ENCODE results near the gene LHFPL5. TPM values are rescaled to one million over a fixed set of nuclear protein-coding genes. Genes with fewer than 3 reads are reported as not detected.
A peak's percentile ranks its signal among the peaks of the same experiment; 100 is the strongest.

Gene LHFPL5
- total and polyA plus RNA-seq, 2 of the 13 experiments (the other 11 are each of a cell fraction or from before 2014, with no cell fraction given), result 0.03 TPM; not detected in 1

DNA sequence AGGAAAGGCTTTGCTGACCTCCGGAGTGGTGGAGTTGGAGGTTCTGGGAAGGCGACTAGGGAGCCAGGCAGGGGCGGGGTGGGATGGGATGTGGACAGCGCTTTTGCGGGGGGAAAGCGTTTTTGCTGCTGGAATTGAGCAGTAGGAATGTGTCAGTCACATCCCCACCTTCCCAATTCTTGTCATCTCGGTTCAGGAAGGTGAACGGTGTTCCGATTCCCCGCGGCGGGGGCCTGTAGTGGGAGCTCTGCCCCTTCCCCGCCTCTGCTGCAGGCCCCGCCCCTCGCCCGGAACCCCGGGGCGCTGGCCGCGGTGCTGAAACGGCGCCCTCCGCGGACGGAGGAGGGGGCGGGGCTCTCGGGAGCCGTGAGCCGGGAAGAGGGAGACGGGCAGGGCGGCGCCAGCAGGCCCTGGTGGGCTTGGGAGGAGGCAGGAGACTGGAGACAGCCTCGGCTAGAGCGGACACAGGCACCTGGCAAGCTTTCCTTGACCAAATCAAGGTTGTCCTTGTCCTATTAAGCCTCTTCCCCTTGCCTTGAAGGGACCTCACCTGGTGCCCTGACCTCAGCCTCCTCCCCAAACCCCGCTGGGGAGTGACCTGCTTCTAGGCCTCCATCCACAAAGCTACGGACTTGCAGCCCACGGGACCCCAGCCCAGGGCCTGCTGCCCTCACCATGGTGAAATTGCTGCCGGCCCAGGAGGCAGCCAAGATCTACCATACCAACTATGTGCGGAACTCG lies at the start of gene LHFPL5 (continued):
- TF ChIP-seq SPEN (CRISPR knock-in tag; IDR thresholded peaks at IDR 0.05; ENCODE audit: low read depth), result peak; percentile 93
- TF ChIP-seq, protein P1, sequence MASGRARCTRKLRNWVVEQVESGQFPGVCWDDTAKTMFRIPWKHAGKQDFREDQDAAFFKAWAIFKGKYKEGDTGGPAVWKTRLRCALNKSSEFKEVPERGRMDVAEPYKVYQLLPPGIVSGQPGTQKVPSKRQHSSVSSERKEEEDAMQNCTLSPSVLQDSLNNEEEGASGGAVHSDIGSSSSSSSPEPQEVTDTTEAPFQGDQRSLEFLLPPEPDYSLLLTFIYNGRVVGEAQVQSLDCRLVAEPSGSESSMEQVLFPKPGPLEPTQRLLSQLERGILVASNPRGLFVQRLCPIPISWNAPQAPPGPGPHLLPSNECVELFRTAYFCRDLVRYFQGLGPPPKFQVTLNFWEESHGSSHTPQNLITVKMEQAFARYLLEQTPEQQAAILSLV (CRISPR knock-in tag; IDR thresholded peaks at IDR 0.05; ENCODE audit: borderline replicate concordance), result peak; percentile 99
- TF ChIP-seq RXRB (CRISPR knock-in tag; IDR thresholded peaks at IDR 0.05; ENCODE audit: borderline replicate concordance), result peak; percentile 94
- peak; percentile 99; the same call in 1 of the 2 replicates for TF ChIP-seq ZNF558 (CRISPR knock-in tag; IDR thresholded peaks at IDR 0.05; ENCODE audit: borderline replicate concordance)
- peak; percentile 97 for TF ChIP-seq ZC3H13 (CRISPR knock-in tag; IDR thresholded peaks at IDR 0.05)
- TF ChIP-seq CC2D1A (CRISPR knock-in tag; IDR thresholded peaks at IDR 0.05), result peak; percentile 96; the same call in 1 of the 2 replicates
- TF ChIP-seq HOXD1 (CRISPR knock-in tag; IDR thresholded peaks at IDR 0.05), result peak; percentile 98
- peak; percentile 97 for TF ChIP-seq ETV5 (CRISPR knock-in tag; IDR thresholded peaks at IDR 0.05; ENCODE audit: borderline replicate concordance)
- TF ChIP-seq ZNF761 (CRISPR knock-in tag; conservative IDR thresholded peaks at IDR 0.05), result peak; percentile 92
- TF ChIP-seq ZNF724P (CRISPR knock-in tag; IDR thresholded peaks at IDR 0.05; ENCODE audit: borderline replicate concordance), result peak; percentile 94
- TF ChIP-seq HMGXB4 (CRISPR knock-in tag; IDR thresholded peaks at IDR 0.05; ENCODE audit: borderline replicate concordance in 1 of 2, low read depth in 1 of 2), result peak; percentile 61 to 82; a peak in 2 of 4 replicates
- TF ChIP-seq, protein P2, sequence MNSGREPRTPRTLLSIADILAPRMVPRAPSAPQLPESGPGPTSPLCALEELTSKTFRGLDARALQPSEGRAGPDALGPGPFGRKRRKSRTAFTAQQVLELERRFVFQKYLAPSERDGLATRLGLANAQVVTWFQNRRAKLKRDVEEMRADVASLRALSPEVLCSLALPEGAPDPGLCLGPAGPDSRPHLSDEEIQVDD (CRISPR knock-in tag; IDR thresholded peaks at IDR 0.05; ENCODE audit: borderline replicate concordance), result peak; percentile 88; the same call in 1 of the 2 replicates
- TF ChIP-seq ZC3H4 (CRISPR knock-in tag; IDR thresholded peaks at IDR 0.05; ENCODE audit: borderline replicate concordance), result no peak
- TF ChIP-seq SSRP1 (CRISPR knock-in tag; IDR thresholded peaks at IDR 0.05), result no peak
- TF ChIP-seq, protein P3, sequence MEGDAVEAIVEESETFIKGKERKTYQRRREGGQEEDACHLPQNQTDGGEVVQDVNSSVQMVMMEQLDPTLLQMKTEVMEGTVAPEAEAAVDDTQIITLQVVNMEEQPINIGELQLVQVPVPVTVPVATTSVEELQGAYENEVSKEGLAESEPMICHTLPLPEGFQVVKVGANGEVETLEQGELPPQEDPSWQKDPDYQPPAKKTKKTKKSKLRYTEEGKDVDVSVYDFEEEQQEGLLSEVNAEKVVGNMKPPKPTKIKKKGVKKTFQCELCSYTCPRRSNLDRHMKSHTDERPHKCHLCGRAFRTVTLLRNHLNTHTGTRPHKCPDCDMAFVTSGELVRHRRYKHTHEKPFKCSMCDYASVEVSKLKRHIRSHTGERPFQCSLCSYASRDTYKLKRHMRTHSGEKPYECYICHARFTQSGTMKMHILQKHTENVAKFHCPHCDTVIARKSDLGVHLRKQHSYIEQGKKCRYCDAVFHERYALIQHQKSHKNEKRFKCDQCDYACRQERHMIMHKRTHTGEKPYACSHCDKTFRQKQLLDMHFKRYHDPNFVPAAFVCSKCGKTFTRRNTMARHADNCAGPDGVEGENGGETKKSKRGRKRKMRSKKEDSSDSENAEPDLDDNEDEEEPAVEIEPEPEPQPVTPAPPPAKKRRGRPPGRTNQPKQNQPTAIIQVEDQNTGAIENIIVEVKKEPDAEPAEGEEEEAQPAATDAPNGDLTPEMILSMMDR (CRISPR knock-in tag; IDR thresholded peaks at IDR 0.05), result peak; percentile 52
- TF ChIP-seq ZNF274 (CRISPR knock-in tag; IDR thresholded peaks at IDR 0.05), result peak; percentile 99
- no peak; the same call in 1 of the 2 replicates for TF ChIP-seq ZBTB3 (CRISPR knock-in tag; IDR thresholded peaks at IDR 0.05; ENCODE audit: borderline replicate concordance, low read depth)
- TF ChIP-seq, protein P4, sequence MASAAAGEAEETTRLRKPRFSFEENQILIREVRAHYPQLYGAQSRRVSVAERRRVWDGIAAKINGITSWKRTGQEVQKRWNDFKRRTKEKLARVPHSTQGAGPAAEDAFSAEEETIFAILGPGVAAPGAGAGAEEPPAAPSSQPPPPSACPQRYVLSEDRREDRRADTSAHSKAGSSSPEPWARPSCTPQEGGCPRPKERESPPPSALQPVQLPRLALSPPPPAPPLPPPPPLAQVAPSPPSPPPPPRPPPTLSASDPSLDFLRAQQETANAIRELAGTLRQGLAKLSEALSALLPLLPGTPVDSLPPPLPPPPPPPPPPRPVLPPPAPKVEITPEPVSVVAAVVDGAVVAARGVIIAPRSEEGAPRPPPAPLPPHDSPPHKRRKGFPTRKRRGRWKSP (CRISPR knock-in tag; IDR thresholded peaks at IDR 0.05), result peak; percentile 93
- TF ChIP-seq SMARCE1 (IDR thresholded peaks at IDR 0.05; ENCODE audit: borderline replicate concordance), result no peak
- TF ChIP-seq NBN (conservative IDR thresholded peaks at IDR 0.05), result no peak
- peak; percentile 95 for TF ChIP-seq ZNF841 (CRISPR knock-in tag; IDR thresholded peaks at IDR 0.05; ENCODE audit: borderline replicate concordance)
- TF ChIP-seq TCF7L2 (IDR thresholded peaks at IDR 0.05; ENCODE audit: low read depth, low read length), result no peak
- peak; percentile 100 for TF ChIP-seq BORCS8-MEF2B (CRISPR knock-in tag; IDR thresholded peaks at IDR 0.05)
